Stimulated activated CD4-positive, alpha-beta T cell treated with anti-CD3 and anti-CD28 coated beads, Interleukin-12 subunit alpha, Interleukin-12 subunit beta, amount 100 ng/mL, for 48 hours (primary cell): ENCODE measurements around the gene MIAT.
"Not testable (repeated sequence)": the region's sequence is repeated elsewhere in the genome, so short reads cannot be mapped to it uniquely, and the experiment has no call there.

ENCODE experiments used
- DNase-seq, 3 donors: peaks; one replicate each; pipeline ENCODE4 v3.0.0-alpha.2; 2020; ENCODE audit warnings: low read depth in 2 of 3, low spot score in 1 of 3

Gene MIAT

GRCh38 chr22:26692215-26692614, 34.8 kb downstream of the MIAT start:
- no peak for DNase-seq

- no peak for DNase-seq
Observed at GRCh38 chr22:26697151-26697550, 39.8 kb downstream of the MIAT start.

- DNase-seq, result no peak
Observed at GRCh38 chr22:26700462-26700861, 43.1 kb downstream of the MIAT start.

- no peak for DNase-seq
Observed at GRCh38 chr22:26700886-26701285, 43.5 kb downstream of the MIAT start.

GRCh38 chr22:26701323-26701722, 43.9 kb downstream of the MIAT start:
- no peak for DNase-seq

GRCh38 chr22:26702906-26703830, 45.8 kb downstream of the MIAT start:
- no peak for DNase-seq

GRCh38 chr22:26705379-26705778, 48.0 kb downstream of the MIAT start:
- DNase-seq, result not testable (repeated sequence)

- DNase-seq, result no peak
Observed at GRCh38 chr22:26707090-26707489, 49.7 kb downstream of the MIAT start.

GRCh38 chr22:26707581-26707980, 50.2 kb downstream of the MIAT start:
- no peak for DNase-seq

- no peak for DNase-seq
Observed at GRCh38 chr22:26708256-26709009, 51.0 kb downstream of the MIAT start.

GRCh38 chr22:26709617-26710390, 52.4 kb downstream of the MIAT start:
- no peak for DNase-seq

- no peak for DNase-seq
Observed at GRCh38 chr22:26711205-26711963, 54.0 kb downstream of the MIAT start.

- DNase-seq, result no peak
Observed at GRCh38 chr22:26712158-26712557, 54.8 kb downstream of the MIAT start.

GRCh38 chr22:26713823-26714449, 56.5 kb downstream of the MIAT start:
- no peak for DNase-seq

GRCh38 chr22:26714971-26715370, 57.6 kb downstream of the MIAT start:
- no peak for DNase-seq

- DNase-seq, result no peak
Observed at GRCh38 chr22:26715392-26715936, 58.1 kb downstream of the MIAT start.

GRCh38 chr22:26718488-26718887, 61.1 kb downstream of the MIAT start:
- DNase-seq, result no peak

GRCh38 chr22:26718905-26719304, 61.5 kb downstream of the MIAT start:
- no peak for DNase-seq

GRCh38 chr22:26722159-26722558, 64.8 kb downstream of the MIAT start:
- DNase-seq, result no peak

- DNase-seq, result no peak
Observed at GRCh38 chr22:26724414-26724813, 67.0 kb downstream of the MIAT start.
